ENCODE results near the gene MBNL1. TPM values are rescaled to one million over a fixed set of nuclear protein-coding genes. Genes with fewer than 3 reads are reported as not detected.

MBNL1 gene
- total RNA-seq, 1 experiment from 2014 or later: 68.6 TPM

GRCh38 chr3:152259468-152259867 lies 9.3 kb upstream of the MBNL1 start:
- intact Hi-C loops (cut with micrococcal nuclease; ENCODE audit: unreplicated experiment): no loop called here
- no peak overlapping the region for H3K4me3 ChIP-seq (ENCODE audit: low read depth, low read length)
- Mint-ChIP-seq H3K36me3 (ENCODE audit: insufficient read depth, unreplicated experiment) (no peaks in the 10 kb centered on the region), H3K27ac (ENCODE audit: unreplicated experiment) (no peak overlapping the region), H3K27me3 (ENCODE audit: insufficient read depth, unreplicated experiment) (no peaks in the 10 kb centered on the region), H3K4me3 (ENCODE audit: unreplicated experiment) (no peak overlapping the region), H3K9me3 (ENCODE audit: unreplicated experiment) (no peaks in the 10 kb centered on the region), H3K4me1 (ENCODE audit: low read depth, unreplicated experiment) (peaks cover 15% of the 10 kb centered on the region)
- H3K9me3 ChIP-seq: no peaks in the 10 kb centered on the region
- TF ChIP-seq CTCF (IDR thresholded peaks at IDR 0.05; ENCODE audit: insufficient read depth in 1 of 2, low read depth in 1 of 2, low read length in 1 of 2, severe bottlenecking in 1 of 2, unreplicated experiment in 1 of 2): no peak
- peaks cover 24% of the 10 kb centered on the region for H3K4me1 ChIP-seq
- no TSS peak for BruUV-seq (replicated peaks)
- no peaks in the 10 kb centered on the region for H3K27me3 ChIP-seq (replicated peaks; ENCODE audit: control insufficient read depth, insufficient read depth, low read length)
- H3K36me3 ChIP-seq (ENCODE audit: control insufficient read depth, insufficient read depth, low read length): no peaks in the 10 kb centered on the region
- ChIA-PET CTCF (no interaction called here), POLR2A (interaction anchor here (1.6 kb wide), 1 partner anchor 9 kb away, joined by 10 read pairs; the partner anchor contains the start of gene MBNL1)
- no peak for DNase-seq

DNA sequence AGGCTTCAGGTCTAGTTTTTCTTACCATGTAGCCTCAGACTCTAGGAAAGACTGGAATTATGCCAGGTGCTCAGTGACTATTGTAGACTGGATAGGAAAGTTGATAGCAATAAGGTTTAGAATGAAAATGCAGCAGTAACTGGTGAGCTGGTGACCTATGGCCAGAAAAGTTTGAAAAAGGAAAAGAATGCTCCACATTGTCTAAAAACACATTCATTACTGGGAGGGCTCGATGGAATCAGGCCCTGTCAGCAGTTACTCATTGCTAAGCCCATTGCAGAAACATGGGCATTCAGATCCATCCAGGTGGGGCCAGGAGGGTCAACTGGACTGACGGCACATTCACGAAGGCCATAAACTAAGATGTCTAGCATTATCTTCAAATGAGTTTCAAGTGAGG lies 8.7 kb upstream of the MBNL1 start:
- intact Hi-C loops (cut with micrococcal nuclease; ENCODE audit: unreplicated experiment): no loop called here
- CTCF ChIA-PET: no interaction called here
- POLR2A ChIA-PET: interaction anchor here (1.6 kb wide), 1 partner anchor 8 kb away, joined by 10 read pairs; the partner anchor contains the start of gene MBNL1
- no peak overlapping the region for H3K27ac Mint-ChIP-seq (ENCODE audit: unreplicated experiment)
- Histone ChIP-seq H3K4me3 (ENCODE audit: low read depth, low read length) (no peak overlapping the region), H3K27me3 (replicated peaks; ENCODE audit: control insufficient read depth, insufficient read depth, low read length) (no peaks in the 10 kb centered on the region), H3K36me3 (ENCODE audit: control insufficient read depth, insufficient read depth, low read length) (no peaks in the 10 kb centered on the region), H3K9me3 (no peaks in the 10 kb centered on the region), H3K4me1 (peaks cover 24% of the 10 kb centered on the region)
- H3K36me3 Mint-ChIP-seq (ENCODE audit: insufficient read depth, unreplicated experiment): no peaks in the 10 kb centered on the region
- H3K4me1 Mint-ChIP-seq (ENCODE audit: low read depth, unreplicated experiment): peaks cover 15% of the 10 kb centered on the region
- BruUV-seq (replicated peaks): no TSS peak
- no peak for TF ChIP-seq CTCF (IDR thresholded peaks at IDR 0.05; ENCODE audit: insufficient read depth in 1 of 2, low read depth in 1 of 2, low read length in 1 of 2, severe bottlenecking in 1 of 2, unreplicated experiment in 1 of 2)
- H3K9me3 Mint-ChIP-seq (ENCODE audit: unreplicated experiment): no peaks in the 10 kb centered on the region
- DNase-seq: no peak
- H3K4me3 Mint-ChIP-seq (ENCODE audit: unreplicated experiment): no peak overlapping the region
- no peaks in the 10 kb centered on the region for H3K27me3 Mint-ChIP-seq (ENCODE audit: insufficient read depth, unreplicated experiment)

DNA sequence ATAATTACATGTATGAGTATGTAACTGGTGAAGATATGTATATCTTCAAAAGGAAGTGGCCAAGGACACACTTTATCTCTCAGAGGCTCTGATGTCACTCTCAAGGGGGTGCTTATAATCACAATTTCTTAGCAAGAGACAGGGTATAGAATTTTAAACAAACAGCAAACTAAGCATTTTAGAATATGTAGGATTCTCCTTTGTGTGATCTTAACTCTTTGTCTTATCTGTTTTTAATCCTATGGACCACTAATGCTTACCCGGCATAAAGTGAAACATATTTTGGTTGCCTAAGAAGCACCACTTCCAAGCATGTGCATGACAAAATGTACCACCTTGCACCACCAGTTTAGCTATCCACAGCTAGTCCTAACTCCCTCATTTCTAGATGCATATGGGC lies 8.2 kb upstream of the MBNL1 start:
- no peak overlapping the region for H3K4me3 ChIP-seq (ENCODE audit: low read depth, low read length)
- Mint-ChIP-seq H3K36me3 (ENCODE audit: insufficient read depth, unreplicated experiment) (no peaks in the 10 kb centered on the region), H3K27ac (ENCODE audit: unreplicated experiment) (no peak overlapping the region), H3K4me3 (ENCODE audit: unreplicated experiment) (no peak overlapping the region), H3K27me3 (ENCODE audit: insufficient read depth, unreplicated experiment) (no peaks in the 10 kb centered on the region), H3K9me3 (ENCODE audit: unreplicated experiment) (no peaks in the 10 kb centered on the region), H3K4me1 (ENCODE audit: low read depth, unreplicated experiment) (peaks cover 15% of the 10 kb centered on the region)
- TF ChIP-seq CTCF (IDR thresholded peaks at IDR 0.05; ENCODE audit: insufficient read depth in 1 of 2, low read depth in 1 of 2, low read length in 1 of 2, severe bottlenecking in 1 of 2, unreplicated experiment in 1 of 2): no peak
- POLR2A ChIA-PET: no interaction called here
- CTCF ChIA-PET: no interaction called here
- no peaks in the 10 kb centered on the region for H3K27me3 ChIP-seq (replicated peaks; ENCODE audit: control insufficient read depth, insufficient read depth, low read length)
- no peaks in the 10 kb centered on the region for H3K9me3 ChIP-seq
- no TSS peak for BruUV-seq (replicated peaks)
- peaks cover 24% of the 10 kb centered on the region for H3K4me1 ChIP-seq
- no peak for DNase-seq
- no peaks in the 10 kb centered on the region for H3K36me3 ChIP-seq (ENCODE audit: control insufficient read depth, insufficient read depth, low read length)
- intact Hi-C loops (cut with micrococcal nuclease; ENCODE audit: unreplicated experiment): no loop called here

Data from Caco-2 (cell line).